ENCODE results near the gene EDAR.

DNA sequence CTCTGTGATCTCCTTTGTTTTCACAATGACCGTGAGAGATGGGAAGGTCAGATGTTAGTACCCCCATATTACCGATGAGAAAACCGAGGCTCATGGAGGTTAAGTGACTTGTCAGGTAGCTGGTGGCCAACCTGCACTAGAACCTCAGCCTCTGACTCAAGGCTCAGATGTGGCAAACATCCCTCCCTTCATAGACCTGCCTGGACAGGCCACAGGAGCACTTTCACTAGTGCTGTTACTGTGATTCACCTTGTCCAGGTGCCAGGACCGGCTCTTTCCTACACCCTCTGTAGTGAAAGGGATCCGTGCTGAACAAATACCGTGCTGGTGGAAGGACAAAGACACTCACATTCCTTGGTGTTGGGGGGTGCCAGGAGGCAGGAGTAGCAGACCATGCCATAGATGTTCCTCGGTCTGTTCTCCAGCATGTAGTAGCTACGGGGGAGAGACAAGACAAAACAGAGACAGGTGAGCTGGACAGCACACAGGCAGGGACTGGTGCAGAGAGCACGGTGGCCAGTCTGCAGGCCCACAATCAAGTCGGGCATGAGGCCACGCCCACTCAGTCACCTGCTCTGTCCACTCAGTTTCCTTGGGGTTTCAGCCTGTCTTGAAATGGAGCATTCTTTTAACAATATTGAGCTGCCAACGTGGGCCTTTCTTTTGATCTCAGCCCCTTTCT is 65.9 kb downstream of the EDAR start:
- TF ChIP-seq EZH2 (IDR thresholded peaks at IDR 0.05) (no peak), FOXP2 (optimal IDR thresholded peaks at IDR 0.05; ENCODE audit: control extremely low read depth, extremely low read length, insufficient read depth) (no peak)

Data from SK-N-MC (cell line).